NCI-H1092 (cell line): ENCODE results near the gene PROM1.

Experiments used
- DNase-seq: peaks from one replicate; lab custom pipeline; 2025; lab: John Stamatoyannopoulos, UW

The PROM1 gene

DNA sequence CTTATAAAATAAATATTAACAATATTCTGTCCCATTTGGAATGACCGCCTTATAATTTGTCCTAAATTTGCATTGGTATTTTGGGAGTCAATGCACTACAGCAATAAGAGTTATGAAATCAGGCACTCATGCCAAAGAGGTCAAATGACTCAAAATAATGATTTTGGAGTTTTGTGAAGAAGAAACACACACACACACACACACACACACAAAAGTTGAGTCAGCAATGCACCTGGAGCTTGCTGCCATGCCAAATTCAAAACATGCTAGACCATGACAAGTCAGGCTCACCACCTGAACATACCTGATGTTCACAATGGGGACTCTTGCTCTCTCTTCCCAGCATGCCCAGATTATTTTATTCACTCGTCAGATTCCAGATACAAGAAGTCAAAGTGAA is 56.7 kb downstream of the PROM1 start:
- DNase-seq = no peak

DNA sequence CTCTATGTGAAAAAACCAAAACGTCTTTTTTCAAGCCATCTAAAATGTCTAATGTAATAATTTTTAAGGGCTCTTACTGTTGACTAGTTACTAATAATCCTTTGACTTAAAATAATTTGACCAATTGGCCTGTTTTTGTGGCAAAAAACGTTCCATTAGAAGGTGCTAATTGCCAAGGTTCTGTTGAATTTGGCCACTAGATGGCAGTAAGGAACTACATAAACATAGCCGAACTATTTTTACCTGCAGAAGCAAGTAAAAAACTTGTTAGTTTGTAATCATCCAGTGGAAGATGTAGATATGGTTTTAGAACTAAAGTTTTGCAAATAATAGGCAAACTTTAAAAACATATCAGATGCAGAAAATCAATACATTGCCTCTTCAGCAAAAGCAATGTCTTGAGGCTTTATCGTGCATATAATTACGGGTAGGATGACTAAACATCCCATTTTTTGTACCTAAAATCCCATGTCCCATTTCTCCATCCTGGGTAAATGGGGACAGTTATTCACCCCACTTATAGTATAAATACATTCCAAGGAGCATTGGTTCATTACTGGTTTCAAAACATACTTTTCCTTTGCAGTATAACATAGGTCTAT is 57.6 kb downstream of the PROM1 start:
- DNase-seq = peak; percentile 38

DNA sequence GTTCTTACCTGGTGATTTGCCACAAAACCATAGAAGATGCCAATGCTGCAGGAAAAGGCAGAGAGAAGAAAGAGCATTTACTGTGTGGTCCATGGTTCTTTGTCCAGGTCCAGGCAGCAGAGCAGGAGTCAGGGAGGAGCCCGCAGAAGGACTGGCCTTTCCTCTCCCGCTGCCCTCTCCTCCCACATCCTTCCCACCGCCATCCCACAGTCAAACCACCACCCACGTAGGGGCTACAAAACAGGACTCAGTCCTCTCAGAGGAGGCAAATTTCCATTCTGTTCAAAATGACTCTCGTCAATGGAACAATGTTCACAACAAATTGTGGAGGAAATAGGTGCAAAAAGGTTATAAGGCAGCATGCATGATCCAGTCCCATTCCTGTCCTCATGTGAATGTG is 58.6 kb downstream of the PROM1 start:
- no peak for DNase-seq

DNA sequence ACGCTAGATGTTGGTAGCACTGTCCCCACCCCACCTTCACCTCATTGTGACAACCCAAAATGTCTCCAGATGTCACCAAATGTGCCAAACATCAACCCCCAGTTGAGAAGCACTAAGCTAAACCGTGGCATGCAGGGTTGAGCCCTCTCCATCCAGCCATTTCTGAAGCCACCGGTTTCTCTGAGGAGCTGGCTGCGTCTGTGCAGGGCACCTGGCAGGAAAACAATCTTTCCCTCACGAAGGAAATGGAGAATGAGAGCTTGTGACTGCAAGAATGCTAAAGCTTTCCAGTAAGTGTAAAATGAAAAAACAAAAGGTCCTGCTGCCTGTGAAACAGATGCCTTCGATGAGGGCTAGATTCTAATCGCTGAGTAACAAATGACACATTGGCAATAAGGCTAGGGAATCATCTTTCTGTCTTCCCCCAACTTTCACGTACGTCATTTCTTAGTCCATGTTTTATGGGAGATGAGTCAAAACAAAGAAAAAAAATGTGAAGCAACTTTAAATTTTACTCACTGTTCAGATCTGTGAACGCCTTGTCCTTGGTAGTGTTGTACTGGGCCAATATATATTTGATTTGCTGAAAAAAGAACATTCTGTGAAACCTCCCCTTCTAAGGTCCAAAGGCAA is 59.9 kb downstream of the PROM1 start:
- DNase-seq = no peak

DNA sequence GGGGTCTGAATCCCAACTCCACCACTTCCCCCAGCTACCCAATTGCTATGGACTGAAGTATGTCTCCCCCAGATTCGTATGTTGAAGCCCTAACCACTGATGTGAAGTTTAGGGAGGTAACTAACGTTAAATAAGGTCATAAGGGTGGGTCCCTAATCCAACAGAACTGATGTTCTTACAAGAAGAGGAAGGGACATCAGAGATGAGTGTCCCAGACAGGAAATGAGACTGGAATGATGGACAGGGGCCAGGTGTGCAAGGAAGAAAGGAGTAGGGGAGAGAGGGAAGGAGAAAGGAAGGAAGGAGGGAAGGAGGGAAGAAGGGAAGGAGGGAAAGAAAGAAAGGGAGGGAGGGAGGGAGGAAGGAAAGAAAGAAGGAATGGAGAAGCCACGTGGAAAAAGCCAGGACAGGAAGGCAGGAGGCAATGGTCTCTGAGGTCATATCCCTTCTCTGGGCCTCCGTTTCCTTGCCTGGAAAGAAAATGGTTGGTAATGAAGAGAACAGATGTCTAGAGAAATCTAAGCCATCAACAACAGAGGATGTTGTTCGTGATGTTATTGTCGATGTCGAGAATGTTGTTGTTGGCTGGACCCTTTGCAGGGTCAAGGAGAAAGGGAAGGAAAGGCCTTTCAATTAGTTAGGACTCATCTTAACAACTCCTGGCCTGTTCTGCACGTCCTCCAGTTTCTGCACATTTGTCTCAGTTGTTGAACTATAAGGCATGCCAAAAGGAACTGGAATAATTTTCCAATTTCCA is 61.8 kb downstream of the PROM1 start:
- DNase-seq = no peak

DNA sequence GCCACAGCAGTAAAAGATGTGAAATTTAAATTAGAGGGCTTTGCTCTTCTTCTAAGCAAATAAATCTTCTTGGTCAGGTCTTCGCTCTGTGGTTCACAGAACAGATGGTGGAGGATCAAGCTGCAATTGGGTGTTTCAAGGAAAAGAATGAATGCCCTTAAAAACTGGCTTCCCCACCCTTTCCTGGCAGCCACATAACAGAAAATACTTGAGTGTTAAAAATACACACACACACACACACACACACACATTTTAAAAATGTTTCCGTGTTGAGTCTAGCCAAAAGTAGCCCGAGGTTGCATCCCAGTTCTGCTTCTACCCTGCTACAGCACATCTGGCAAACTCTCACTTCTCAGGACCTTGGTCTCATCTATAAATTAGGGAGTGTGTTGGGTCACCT is 64.2 kb downstream of the PROM1 start:
- no peak for DNase-seq

DNA sequence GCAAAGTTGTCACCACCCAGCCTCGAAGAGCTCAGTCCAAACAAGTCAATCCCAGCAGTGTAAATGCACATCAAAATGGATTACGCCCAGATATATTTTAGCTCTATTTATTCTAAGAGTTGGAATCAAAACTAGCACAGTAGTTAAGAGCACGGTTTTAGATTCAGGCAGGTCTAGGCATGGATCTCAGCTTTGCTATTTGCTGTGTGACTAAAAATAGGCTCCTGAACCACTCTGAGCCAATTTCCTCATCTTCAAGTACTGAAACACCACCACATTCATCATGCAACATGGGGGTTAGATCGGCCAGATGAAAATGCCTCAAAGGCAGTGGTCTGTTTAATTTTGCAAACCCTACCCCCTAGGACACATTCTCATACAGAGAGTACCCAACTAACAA is 65.0 kb downstream of the PROM1 start:
- no peak for DNase-seq

DNA sequence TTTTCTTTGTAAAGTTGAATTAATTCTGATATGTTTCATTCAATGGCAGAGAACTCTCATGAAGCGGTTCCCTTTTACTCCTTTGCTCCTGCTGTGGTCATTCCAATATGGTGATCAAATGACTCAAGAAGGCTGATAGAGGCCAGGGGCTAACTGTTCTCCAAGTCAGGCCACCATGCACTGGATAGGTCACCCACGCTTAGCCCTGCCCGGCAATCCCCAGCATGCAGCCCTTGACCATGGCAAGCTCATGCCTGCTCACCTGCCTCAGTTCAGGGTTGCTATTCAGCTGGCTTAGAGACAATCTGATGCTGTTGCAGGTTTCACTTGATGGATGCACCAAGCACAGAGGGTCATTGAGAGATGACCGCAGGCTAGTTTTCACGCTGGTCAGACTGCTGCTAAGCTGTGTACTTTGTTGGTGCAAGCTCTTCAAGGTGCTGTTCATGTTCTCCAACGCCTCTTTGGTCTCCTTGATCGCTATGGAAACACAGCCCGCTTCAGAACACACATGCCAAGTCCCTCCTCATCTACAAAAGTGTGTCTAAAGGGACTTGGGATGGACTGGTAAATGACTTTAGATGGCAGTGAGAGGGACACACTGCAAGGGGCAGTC is 65.7 kb downstream of the PROM1 start:
- DNase-seq = no peak

DNA sequence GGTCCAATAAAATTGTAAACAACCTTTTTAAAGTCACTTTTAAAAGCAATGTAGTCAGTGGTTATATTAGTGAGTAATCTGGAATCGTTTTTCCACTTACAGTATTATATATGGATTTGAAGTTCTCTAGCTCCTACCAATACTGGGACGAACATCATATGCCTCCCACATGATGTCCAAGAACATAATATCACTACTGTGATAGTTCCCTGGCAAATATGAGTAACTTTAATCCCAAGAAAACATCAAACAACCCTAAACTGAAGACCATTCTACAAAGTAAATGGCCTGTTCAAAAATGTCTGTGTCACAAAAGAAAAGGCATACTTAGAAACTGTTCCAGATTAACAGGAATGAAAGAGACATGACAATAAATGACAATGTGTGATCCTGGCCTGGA is 67.3 kb downstream of the PROM1 start:
- DNase-seq = no peak

DNA sequence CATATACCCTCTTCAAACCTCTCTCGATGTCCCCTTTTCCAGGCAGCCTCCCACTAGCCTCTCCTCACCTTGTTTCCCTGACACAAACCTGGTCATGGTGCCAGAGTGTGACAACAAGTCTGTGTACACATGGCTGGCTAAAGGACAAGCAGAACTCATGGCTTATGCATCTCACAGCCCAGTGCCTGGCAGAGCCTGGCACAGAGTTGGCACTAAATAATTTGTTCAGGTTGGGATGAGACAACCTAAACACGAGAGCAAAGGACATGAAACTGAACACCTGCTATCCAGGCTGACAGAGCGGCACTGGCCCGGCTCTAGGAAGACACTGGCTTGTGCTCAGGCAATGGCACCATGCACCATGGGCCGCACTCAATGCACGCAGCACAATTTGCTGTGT is 72.7 kb downstream of the PROM1 start:
- DNase-seq = no peak

DNA sequence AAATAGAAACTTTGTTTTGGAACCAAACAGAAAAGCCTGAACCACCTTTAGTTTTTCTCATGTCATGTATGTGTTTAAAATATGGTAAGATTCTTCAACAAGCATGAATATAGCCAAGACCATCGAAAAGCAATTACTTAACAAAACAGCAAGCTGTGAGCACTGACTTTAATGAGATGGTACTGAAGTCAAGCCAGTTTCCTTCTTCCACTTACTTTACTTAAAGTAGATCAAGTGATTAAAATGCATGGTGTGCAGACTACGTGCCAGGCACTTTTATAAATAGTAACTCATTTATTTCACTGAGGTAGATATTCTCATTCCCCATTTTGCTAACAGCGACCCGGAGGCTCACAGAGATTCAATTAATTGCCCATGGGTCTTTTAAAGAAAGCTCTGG is 74.7 kb downstream of the PROM1 start:
- no peak for DNase-seq

DNA sequence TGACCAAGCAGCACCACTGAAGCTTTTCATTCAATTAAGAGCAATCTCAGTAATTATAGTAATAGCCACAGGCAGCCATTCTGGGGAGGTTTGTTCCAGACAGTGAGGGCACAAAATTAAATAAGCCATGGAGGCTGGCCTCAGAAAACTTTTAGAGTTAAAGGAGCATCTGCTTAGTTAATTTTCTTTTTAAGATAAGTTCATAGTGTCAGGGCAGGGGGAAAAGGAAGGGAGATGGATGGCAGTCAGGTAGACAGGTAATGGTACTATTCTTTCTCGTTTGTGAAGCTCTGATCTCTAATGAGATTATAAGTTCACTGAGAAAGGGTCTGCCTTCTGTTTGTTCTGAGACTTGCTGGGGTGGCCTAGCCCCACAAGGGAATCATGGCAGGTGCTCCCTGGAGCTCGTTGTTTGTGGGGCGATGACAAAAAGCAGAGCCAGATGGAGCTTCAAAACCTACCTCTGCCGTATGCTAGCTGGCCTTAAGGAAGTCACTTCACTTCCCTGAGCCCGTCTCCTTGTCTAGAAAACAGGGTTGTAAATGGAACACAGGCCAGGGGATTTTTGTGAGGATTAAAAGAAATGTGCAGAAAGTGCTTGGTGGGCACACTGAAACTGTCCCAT is 76.2 kb downstream of the PROM1 start:
- no peak for DNase-seq

DNA sequence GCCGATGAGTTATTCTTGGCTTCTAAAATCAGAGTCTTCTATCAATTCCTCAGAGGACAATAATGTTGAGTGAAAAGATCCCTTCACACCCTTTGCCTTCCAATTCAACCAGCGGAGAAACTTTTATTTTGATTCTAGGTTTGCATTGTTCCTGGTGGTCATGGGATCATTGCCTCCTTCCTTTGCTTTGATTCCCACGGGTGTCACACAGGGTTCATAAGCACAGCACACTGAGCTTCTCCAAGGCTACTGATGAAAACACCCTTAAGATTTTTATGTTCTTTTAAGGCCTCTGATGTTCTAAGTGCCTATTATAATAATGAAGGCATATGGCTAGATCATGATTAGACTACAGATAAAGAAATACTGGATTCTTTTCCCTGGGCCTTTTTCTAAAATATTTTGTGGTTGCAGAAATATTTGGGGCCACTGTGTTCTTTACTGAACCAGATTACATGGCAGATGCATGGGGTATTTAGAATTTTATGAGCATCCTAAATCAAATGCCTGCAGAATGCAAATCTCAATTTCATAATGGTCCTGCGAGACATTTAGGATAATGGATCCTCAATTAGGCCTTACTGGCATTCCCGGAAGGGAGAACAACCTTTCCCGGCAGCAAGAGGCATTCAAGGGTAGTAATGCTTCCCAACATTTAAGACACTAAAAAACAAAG is 76.9 kb downstream of the PROM1 start:
- DNase-seq = no peak

DNA sequence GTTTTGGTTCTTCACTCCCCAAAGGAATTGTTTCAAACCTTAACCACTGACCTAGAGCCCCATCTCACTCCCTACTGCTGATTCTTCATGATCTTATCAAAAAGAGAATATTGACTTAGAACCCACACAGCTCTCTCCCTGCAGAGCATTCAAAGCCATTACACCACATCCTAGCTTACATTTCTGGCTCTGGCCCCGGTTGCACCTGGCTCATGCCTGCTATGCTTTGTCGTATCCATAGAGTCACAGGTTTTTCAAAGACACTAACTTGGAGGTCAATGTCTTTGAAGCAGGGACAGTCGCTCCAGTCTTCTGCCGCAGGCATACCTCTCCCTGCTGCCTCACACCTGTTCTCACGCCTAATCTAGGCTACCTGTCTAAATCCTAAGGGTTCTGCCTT is 78.1 kb downstream of the PROM1 start:
- DNase-seq = no peak

DNA sequence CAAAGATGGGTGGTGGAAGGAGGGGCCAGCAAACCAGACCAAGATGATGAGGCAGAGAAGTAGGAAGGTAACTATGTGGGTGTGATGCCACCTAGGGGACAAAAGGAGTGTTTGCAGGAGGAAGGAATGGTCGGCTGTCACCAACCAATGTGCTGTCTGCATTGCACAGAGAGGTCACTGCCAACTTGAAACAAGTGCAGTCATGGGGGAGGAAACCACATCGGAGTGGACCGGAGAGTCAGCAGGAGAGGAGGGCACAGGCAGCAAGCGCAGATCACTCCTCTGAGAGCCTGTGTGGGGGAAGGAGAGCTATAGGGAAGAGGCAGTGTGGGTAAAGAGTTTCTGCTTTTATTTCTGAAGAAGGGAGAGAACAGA is 82.4 kb downstream of the PROM1 start:
- DNase-seq = peak; percentile 13

DNA sequence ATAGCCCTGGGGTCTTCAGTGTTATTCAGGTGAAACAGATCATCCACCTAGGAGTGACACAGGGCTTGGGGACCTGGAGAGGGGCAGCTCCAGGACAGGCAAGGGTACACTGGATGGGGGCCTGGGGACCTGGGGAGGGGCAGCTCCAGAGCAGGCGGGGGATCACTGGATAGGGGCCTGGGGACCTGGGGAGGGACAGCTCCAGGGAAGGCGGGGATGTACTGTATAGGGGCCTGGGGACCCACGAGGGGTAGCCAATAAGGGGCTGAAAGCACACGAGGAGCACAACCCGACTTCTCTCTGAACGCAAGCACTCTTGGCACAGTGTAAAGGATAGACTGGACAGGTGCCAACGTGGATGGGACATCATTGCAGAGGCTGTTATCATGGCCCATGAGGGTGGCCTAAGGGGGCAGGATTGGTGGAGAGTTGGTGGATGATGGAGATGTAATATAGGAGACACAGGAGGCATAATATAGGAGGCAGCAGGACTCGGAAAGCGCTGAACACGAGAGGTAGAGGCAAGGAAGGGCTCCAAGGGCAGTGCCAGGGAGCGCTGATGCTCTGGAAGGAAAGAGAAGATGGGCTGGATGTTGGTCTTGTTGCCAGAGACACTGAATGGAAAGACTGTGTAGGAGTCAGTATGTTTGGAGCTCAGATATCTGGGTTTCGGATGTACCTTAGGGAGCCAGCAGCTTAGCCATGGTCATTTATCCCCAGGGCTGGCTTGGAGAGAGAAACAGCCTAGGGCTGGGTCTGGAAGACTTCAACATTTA is 82.9 kb downstream of the PROM1 start:
- no peak for DNase-seq

DNA sequence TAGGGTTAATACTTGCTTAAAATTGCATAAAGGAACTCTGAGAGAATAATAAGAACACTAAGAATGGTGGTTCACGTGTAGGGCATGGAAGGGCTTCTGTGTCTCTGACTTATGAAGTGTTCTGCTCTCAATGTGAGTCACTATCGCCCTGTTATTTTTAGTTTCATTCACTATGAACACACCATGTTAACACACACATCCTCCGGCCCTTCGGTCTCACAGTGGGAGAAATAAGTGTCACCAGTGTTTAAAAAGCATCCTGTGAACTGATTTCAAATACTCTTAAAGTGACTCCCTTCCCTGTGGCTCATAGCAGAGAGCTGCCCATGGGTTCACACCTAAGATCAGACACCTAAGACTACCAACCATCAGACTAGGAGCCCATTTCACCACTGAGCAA is 87.0 kb downstream of the PROM1 start:
- DNase-seq = no peak

DNA sequence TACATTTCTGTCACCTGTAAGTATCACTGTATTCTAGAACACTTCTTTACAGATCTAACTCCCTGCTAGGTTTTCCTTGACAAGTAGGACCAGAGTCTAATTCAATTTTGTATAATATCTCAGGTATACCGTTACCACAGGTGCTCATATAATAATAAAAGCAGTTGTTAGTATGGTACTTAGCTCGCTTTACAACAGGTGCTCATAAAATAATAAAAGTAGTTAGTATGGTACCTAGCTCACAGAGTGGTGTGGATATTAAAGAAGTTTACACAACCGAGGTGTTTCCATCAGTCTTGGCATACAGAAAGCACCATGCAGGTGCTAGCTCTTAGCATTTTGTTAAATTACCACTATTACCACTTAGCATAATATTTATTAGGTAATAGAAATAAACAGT is 88.0 kb downstream of the PROM1 start:
- no peak for DNase-seq

DNA sequence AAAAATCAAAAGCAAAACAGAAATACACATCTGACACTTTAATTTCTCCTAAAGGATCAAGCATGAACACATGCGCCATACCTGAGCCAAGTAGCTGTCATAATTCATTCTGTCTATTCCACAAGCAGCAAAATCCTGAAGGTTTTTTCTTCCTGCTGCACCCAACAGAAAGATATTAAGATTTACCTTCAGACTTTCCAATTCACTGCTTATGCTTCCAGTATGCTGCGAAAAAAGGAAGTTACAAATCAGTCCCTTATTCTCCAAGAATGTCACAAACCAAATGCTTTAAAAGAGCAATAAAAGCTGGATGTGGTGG is 91.7 kb downstream of the PROM1 start:
- DNase-seq = no peak

DNA sequence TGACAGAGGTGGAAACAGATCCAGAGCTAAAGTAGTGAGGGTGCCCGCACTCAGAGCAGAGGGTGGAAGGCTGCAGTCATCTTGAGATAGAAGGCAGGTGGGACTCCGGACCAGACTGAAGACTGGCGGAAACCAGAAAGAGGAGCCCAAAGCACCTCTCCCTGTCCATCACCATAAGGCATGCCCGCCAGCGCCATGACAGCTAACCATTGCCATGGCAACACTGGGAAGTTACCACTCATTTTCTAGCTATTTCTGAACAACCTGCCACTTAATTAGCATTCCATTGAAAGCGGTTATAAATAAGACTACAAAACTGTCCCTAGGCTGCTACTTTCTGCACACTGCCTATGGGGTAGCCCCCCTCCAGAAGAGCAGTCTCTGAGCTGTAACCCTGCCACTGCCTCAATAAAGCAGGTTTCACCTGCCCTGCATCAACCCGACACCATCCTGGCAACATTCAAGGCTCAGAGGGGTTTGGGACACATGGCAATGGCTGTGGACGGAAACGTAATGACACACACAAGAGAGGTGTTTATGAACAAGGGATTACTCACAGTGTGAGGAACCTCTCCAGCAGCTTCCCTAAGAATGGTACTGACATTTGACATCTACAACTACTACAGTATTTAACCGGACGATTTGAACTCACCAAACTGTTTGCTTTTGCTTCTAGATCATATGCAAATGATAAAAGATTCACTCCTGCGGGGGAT is 93.1 kb downstream of the PROM1 start:
- DNase-seq = no peak

DNA sequence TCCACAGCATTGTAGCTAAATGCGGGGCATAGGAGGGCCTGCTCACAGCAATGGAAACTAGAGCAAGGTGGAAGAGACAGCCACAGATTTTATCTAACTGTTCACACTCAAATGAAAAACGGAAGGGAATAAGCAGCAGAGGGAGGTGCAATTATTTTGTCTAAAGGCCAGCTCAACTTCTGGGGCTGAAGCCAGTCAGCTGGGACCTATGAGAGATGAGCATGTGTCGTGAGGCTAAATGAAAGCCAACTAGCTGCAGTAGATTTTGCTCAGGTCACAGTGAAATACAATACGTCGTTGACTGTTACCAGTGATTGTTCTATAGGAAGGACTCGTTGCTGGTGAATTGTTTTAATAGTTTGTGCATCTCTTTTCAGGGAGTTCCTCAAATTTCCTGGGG is 94.4 kb downstream of the PROM1 start:
- DNase-seq = no peak
